GM12874 (cell line): ENCODE measurements around the gene GNG14.

ENCODE experiments used
- CTCF ChIP-seq: IDR thresholded peaks from 2 replicates; pipeline ENCODE4 v1.5.1; 2011; ENCODE audit warnings: low read depth, mild to moderate bottlenecking, control low read depth, low read length, moderate library complexity; ENCODE audit not compliant: insufficient read depth

The GNG14 gene

DNA sequence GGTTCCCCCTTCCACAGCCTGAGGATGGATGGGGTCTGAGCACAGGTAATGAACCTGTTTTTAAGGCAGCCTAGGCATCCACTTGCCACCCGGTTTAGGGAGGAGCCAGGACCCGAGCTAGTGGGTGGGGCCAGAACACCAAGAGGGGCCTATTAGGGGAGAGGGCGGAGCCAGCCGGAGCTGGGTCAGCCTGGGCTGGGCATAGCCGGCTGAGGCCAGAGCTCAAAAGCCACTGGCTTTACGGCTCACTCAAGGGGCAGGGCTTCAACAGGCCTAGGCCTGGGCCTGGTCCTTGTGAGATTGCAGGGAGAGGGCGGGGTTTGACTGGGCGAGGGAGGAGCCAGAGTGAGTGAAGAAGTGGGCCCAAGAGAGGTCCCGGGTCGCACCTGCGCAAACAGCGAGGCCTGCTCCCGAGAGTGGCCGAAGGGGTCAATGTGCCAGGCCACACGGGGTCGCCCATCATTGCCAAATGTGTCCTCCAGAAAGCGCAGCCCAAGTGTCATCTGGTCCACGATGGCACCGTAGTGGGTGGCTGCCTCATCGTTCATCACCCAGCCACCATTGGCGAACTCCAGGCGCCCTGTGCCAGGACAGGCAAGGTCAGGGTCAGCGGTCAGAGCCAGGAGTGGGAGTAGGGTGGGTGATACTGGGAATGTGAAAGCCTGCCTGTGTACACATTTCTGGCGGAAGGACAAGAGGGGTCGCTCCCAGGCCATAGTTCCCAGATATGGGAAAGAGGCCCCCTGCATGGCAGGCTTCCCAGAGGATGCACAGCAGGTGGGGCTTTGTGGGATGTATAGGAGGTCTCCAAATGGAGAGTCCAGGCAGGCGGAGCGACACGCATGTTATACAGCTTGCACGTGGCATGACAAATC is 23.2 kb upstream of the GNG14 start:
- TF ChIP-seq CTCF: no peak

DNA sequence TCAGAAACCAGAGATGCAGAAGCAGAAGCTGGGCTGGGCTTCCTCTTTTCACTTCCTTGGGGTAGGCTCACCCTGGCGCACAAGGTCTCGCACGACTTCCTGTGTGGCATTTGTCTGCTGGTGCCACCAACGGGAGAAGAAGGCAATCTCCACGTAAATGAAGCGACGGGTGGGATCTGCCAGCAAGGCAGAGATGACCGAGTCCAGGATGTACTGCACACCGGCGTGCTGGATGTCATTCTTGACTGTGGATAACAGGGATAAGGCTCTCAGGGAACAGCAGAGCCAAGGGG is 22.6 kb upstream of the GNG14 start:
- no peak for TF ChIP-seq CTCF

DNA sequence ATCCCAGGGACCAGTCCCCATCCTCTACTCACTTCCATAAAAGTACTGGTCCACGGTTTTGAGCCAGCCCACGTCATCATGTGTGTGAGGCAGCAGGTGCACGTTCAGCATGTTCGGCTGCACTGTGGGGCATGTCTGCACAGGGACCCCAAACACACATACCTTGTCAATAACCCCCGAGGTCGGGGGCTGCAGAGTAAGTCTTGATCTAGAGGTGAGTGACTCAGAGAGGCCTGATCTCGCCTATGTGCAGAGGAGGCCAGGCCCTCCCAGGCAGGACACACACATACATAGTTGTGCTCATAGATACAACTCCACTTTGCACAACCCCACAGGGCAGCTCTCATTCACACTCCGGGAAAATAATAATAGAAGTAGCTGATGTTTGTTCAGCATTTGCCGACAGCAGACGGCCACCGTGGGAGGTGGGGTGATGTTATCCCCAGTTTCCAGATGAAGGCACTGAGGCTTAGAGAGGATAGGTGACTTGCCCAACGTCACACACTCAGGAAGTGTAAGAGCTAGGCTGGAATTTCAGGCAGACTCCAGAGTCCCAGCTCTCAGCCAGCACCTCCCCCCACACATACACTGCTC is 22.0 kb upstream of the GNG14 start:
- TF ChIP-seq CTCF: no peak

DNA sequence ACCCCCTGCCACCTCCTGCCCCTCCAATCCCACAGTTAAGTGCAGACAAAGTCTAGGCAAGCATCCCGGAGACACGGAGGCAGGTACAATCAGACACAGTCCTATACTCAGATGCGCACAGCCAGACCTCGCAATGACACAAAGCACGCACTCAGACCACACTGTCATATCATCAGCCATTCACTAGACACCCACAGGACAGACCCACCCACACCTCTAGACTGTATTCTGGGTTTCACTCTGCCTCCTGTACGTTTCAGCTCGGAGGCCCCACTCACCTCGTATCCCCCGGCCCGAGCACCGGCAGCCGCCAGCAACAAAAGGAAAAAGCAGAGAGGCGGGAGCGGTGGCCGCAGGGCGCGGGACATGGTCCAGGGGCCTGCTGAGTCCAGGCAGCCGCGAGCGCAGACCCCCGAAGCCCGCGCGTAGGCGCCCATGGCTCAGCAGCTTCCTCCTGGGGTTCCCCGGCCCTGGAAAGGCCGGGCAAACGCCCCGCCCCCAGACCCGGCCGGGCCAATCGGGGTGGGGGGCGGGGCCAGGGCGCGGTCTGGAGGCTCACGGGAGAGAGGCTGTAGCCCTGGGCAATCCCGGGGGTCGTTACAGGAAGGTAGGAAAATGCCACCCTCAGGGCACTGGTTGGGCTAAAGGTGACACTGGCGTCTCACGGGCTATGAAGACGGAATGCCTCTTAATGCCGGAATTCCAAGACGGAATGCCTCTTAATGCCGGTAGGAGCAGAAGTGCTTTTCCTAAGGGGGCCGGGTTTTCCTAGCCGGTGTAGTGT is 21.3 kb upstream of the GNG14 start, which contains the start of the genes MAN2B1 and WDR83:
Gene MAN2B1 (minus strand): TSS at position 478 of the 784 bp plus-strand sequence. CDS start 41 bp downstream, at position 437.
Gene WDR83 (plus strand): TSS at position 543 of the 784 bp plus-strand sequence. CDS start 2,984 bp downstream, outside the sequence.
- no peak for TF ChIP-seq CTCF

DNA sequence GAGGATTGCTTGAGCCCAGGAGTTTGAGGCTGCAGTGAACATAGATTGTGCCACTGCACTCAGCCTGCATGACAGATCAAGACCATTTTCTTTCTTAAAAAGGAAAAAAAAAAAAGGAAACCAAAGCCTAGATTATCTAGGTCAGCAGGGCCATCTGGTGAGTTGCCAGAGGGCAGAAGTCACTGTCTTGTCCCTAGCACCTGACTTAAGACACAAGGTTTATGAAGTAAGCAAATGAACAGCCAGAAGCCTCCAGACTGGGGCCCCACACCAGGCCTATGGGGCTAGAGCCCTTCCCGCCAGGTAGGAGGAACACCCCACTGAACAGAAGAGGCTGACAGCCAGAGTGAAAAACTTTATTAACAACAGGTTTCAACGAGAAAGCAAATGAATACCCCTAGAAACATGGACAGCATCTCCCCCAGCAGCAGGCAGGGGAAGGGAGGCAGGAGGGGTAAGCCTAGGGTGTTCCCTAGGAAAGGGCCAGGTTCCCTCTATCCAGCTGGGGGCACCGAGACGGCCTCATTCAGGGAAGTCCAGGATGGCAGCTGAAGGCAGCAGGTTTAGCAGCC is 20.0 kb upstream of the GNG14 start:
- TF ChIP-seq CTCF: no peak

DNA sequence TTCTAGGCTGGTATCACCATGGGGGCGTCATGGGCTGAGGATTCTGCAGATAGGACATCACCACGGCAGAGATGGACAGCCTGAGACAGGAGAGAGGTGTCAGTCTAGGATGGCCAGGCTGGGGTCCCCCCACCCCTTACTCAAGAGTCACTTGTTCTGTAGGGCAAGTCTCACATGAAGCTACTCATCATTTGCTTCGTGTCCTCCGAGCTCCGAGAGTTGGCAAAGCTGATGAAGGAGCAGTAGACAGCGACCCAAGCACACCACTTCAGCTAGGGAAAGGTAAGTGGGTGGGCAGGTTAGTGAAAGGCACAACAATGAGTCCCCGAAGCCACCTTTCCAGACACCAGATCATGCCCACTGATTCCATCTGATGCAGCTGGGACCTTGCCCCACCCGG is 19.5 kb upstream of the GNG14 start:
- no peak for TF ChIP-seq CTCF

DNA sequence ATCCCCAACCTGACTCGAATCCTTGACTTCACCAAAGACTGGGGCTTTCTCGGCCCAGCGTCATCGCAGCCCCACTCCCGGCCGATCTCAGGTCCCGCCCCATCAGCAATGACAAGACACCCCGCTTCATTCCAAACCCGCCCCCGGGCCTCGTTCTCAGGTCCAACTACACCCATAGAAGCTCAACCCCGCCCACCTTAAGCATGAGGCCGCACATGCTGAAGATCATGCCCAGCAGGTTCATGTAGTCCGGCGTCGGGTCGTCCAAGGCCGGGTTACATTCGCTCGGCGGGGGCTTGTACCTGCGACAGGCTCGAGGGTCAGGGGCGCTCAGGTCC is 18.9 kb upstream of the GNG14 start:
- no peak for TF ChIP-seq CTCF
